ENCODE data around the gene MACROH2A1. TPM values are rescaled to one million over a fixed set of nuclear protein-coding genes. Genes with fewer than 3 reads are reported as not detected.

The MACROH2A1 gene
- total RNA-seq, 1 donor from 2014 or later, result 215 TPM

DNA sequence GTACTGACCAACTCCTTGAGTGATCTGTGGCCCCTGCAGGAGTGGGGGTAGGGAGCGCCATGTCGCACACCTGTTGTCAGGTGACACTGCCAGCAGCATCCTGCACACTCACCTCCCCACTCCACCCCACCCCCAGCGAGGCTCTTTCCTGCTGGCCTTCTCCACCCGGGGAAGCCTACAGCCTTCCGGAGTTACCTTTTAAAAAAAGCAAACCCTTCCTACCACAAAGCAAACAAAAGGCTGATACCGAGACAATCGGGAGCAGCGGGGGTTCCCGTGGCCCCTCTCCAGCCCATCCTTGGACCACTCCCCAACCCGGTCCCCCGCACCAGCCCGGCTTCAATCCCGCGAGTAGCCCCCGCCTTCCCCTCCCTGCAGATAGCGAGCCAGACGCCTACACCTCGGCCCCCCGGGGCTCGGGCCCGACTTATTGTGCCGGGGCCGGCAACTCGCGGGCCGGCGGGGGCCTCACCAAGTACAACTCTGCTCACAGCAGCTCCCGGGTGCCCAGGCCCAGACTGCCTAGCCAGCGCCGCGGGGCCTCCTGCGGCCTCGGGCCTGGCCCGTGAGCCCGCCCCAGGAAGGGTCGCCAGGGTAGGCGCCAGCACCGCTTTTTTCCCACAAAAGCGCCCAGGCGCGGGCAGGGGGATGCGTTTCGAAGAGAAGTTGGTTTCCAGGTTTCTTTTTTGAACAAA lies 724 bp downstream of the MACROH2A1 start:
- Mint-ChIP-seq H3K4me3 (ENCODE audit: unreplicated experiment) (peak overlapping the region; percentile 81), H3K4me1 (ENCODE audit: low read depth, unreplicated experiment) (peaks cover 25% of the 10 kb centered on the region), H3K9me3 (ENCODE audit: unreplicated experiment) (peaks cover 1% of the 10 kb centered on the region), H3K27me3 (ENCODE audit: unreplicated experiment) (peaks cover 8% of the 10 kb centered on the region), H3K27ac (ENCODE audit: unreplicated experiment) (peak overlapping the region; percentile 49), H3K36me3 (ENCODE audit: unreplicated experiment) (no peaks in the 10 kb centered on the region)
- peak; percentile 40 for DNase-seq
- TF ChIP-seq, protein P1, sequence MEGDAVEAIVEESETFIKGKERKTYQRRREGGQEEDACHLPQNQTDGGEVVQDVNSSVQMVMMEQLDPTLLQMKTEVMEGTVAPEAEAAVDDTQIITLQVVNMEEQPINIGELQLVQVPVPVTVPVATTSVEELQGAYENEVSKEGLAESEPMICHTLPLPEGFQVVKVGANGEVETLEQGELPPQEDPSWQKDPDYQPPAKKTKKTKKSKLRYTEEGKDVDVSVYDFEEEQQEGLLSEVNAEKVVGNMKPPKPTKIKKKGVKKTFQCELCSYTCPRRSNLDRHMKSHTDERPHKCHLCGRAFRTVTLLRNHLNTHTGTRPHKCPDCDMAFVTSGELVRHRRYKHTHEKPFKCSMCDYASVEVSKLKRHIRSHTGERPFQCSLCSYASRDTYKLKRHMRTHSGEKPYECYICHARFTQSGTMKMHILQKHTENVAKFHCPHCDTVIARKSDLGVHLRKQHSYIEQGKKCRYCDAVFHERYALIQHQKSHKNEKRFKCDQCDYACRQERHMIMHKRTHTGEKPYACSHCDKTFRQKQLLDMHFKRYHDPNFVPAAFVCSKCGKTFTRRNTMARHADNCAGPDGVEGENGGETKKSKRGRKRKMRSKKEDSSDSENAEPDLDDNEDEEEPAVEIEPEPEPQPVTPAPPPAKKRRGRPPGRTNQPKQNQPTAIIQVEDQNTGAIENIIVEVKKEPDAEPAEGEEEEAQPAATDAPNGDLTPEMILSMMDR (IDR thresholded peaks at IDR 0.05; ENCODE audit: partially characterized antibody, unreplicated experiment), result no peak

DNA sequence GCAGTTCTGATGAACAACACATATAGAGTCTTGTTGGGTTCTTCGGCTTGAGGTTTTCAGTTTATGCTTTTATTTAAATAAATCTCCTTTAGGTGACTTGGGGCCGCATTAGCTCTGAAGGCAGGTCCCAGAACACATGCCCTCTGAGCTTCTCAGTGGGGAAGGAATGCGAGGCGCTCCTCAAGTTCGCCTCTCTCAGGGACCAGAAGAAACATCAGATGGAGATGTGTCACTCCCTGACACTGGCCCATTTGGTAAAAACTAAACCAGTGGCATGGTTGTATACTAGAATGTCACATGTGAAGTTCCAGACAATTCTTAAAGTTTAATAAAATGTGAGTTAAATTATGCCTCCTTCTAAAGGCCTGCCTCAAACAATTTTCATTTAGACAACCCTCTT lies 1.9 kb downstream of the MACROH2A1 start:
- DNase-seq, result no peak
- H3K4me3 Mint-ChIP-seq (ENCODE audit: unreplicated experiment), result peak overlapping the region; percentile 81
- H3K9me3 Mint-ChIP-seq (ENCODE audit: unreplicated experiment), result peaks cover 1% of the 10 kb centered on the region
- H3K27ac Mint-ChIP-seq (ENCODE audit: unreplicated experiment), result no peak overlapping the region
- peaks cover 9% of the 10 kb centered on the region for H3K27me3 Mint-ChIP-seq (ENCODE audit: unreplicated experiment)
- peaks cover 28% of the 10 kb centered on the region for H3K4me1 Mint-ChIP-seq (ENCODE audit: low read depth, unreplicated experiment)
- TF ChIP-seq, protein P1 (IDR thresholded peaks at IDR 0.05; ENCODE audit: partially characterized antibody, unreplicated experiment), result no peak
- no peaks in the 10 kb centered on the region for H3K36me3 Mint-ChIP-seq (ENCODE audit: unreplicated experiment)

DNA sequence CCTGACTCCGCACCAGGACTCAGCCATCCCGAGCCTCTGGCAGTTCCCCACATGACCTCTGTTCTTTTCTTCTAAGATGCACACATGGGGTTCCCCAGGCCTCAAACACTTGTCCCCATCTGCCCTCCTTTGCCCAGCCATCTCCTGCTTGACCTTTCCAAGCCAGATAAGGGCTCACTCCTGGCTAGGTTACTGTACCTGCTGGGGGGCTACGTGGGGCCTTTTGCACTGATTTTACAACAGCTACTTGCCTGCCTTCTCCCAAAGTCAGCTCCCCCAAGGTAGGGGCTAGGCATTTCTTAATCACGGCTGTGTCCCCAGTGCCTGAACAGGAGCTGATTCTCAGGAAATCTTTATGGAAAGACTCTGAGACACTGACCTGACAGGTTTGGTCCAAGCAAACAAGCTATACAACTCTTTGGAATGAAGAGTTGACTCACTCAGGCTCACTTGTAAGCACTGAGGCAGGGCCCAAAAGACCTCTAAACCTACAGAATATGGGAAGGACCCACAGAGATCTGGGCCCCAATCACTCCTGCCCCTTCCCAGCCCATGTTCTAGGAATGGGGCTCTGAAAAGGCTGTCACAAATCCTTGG lies 2.5 kb downstream of the MACROH2A1 start:
- Mint-ChIP-seq H3K4me3 (ENCODE audit: unreplicated experiment) (no peak overlapping the region), H3K27ac (ENCODE audit: unreplicated experiment) (no peak overlapping the region), H3K27me3 (ENCODE audit: unreplicated experiment) (peaks cover 11% of the 10 kb centered on the region), H3K9me3 (ENCODE audit: unreplicated experiment) (peaks cover 1% of the 10 kb centered on the region), H3K36me3 (ENCODE audit: unreplicated experiment) (no peaks in the 10 kb centered on the region), H3K4me1 (ENCODE audit: low read depth, unreplicated experiment) (peaks cover 33% of the 10 kb centered on the region)
- DNase-seq, result no peak
- TF ChIP-seq, protein P1 (IDR thresholded peaks at IDR 0.05; ENCODE audit: partially characterized antibody, unreplicated experiment), result no peak

DNA sequence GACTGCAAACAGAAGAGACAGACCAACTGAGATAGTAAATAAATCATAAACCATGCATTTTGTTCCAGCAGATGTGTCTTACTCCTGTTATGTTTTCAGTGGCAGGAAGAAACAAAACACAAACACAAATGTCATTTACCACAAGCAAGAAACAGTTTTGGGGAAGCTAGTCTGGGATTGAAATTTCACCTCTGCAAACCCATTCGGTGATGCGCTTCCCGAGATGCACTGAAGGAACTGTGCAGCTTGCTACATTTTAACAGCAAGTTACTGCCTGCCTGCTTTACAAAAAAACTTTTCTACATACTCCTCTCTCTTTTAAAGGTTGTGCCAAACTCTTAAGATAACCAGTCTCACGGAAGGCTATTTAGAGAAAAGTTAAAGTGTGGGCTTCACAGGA lies 3.2 kb downstream of the MACROH2A1 start:
- Mint-ChIP-seq H3K27ac (ENCODE audit: unreplicated experiment) (no peak overlapping the region), H3K27me3 (ENCODE audit: unreplicated experiment) (peaks cover 11% of the 10 kb centered on the region), H3K4me3 (ENCODE audit: unreplicated experiment) (peak overlapping the region; percentile 55), H3K9me3 (ENCODE audit: unreplicated experiment) (peaks cover 1% of the 10 kb centered on the region), H3K36me3 (ENCODE audit: unreplicated experiment) (no peaks in the 10 kb centered on the region), H3K4me1 (ENCODE audit: low read depth, unreplicated experiment) (peaks cover 36% of the 10 kb centered on the region)
- TF ChIP-seq, protein P1 (IDR thresholded peaks at IDR 0.05; ENCODE audit: partially characterized antibody, unreplicated experiment), result no peak
- no peak for DNase-seq

DNA sequence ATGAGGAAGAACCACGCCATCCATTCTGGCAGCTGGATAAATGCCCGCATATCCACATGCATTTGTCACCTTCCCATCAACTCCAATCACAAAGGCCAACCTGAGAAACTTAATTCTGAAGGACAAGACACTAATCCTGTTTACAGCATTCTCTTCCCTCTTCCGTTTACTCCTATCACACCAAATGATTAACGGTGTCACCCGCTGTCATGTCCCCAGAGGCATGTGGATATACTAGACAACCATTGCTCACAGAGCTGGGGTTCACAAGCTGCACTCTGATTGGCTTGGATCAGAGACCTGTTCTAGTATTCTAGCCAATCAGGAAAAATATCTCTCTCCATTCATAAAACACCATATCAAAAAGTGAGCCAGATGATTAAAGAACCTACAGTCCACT lies 3.6 kb downstream of the MACROH2A1 start:
- H3K4me1 Mint-ChIP-seq (ENCODE audit: low read depth, unreplicated experiment), result peaks cover 34% of the 10 kb centered on the region
- TF ChIP-seq, protein P1 (IDR thresholded peaks at IDR 0.05; ENCODE audit: partially characterized antibody, unreplicated experiment), result no peak
- peak overlapping the region; percentile 29 for H3K27ac Mint-ChIP-seq (ENCODE audit: unreplicated experiment)
- H3K36me3 Mint-ChIP-seq (ENCODE audit: unreplicated experiment), result no peaks in the 10 kb centered on the region
- H3K4me3 Mint-ChIP-seq (ENCODE audit: unreplicated experiment), result peak overlapping the region; percentile 55
- DNase-seq, result no peak
- peaks cover 1% of the 10 kb centered on the region for H3K9me3 Mint-ChIP-seq (ENCODE audit: unreplicated experiment)
- peaks cover 10% of the 10 kb centered on the region for H3K27me3 Mint-ChIP-seq (ENCODE audit: unreplicated experiment)

Measured in glutamatergic neuron (in vitro differentiated cells).